CD4-positive, alpha-beta T cell (primary cell): Measurements from ENCODE around the gene ZSCAN2. TPM values are rescaled to one million over a fixed set of nuclear protein-coding genes. Genes with fewer than 3 reads are reported as not detected.

Experiments
- ATAC-seq: fragments of 200-7000 bp; cut with Tn5 transposase; one replicate; pipeline ENCODE4 v1.10.0; 2022; ENCODE audit warnings: mild to moderate bottlenecking; ENCODE audit not compliant: poor library complexity
- CTCF ChIA-PET: fragments of 350-600 bp; sonication (Branson Sonifier 250); formaldehyde crosslinking; loops from one replicate; lab custom pipeline; 2021; ENCODE audit warnings: antibody characterized with exemption, inconsistent platforms; lab: Charles Lee
- POLR2A ChIA-PET: fragments of 350-600 bp; sonication (Branson Sonifier 250); formaldehyde crosslinking; loops from one replicate; lab custom pipeline; 2021; ENCODE audit warnings: antibody characterized with exemption, inconsistent platforms; lab: Charles Lee
- DNase-seq, 14 experiments: peaks; one replicate each; pipeline ENCODE4 v3.0.0-alpha.2; 2013 to 2020; ENCODE audit warnings: mixed read lengths in 2 of 14
- H3K27ac ChIP-seq, 2 donors: one replicate each; pipeline versions ENCODE4 v1.5.1 to v1.7.0; 2013; ENCODE audit warnings: low read length in 2 of 2, low read depth in 1 of 2, mild to moderate bottlenecking in 1 of 2
- H3K27me3 ChIP-seq, 2 experiments: 1 replicate in 1 of 2; 2 replicates in 1 of 2; pipeline versions ENCODE4 v1.6.1 to v1.7.0; 2013; ENCODE audit warnings: low read length in 2 of 2, control low read depth in 1 of 2, mild to moderate bottlenecking in 1 of 2, moderate library complexity in 1 of 2; ENCODE audit not compliant: insufficient read depth in 2 of 2, control insufficient read depth in 1 of 2
- H3K36me3 ChIP-seq: one replicate; pipeline ENCODE4 v1.6.1; 2013; ENCODE audit warnings: low read length, control low read depth; ENCODE audit not compliant: insufficient read depth
- H3K4me1 ChIP-seq: one replicate; pipeline ENCODE4 v1.6.1; 2013; ENCODE audit warnings: low read length, control low read depth; ENCODE audit not compliant: insufficient read depth
- H3K4me3 ChIP-seq: one replicate; pipeline ENCODE4 v1.5.1; 2013; ENCODE audit warnings: mild to moderate bottlenecking, low read length, moderate library complexity
- H3K9me3 ChIP-seq, 2 experiments: 1 replicate in 1 of 2; 2 replicates in 1 of 2; pipeline versions ENCODE4 v1.6.1 to v1.7.0; 2013; ENCODE audit warnings: low read length in 2 of 2, mild to moderate bottlenecking in 2 of 2, control low read depth in 1 of 2, moderate library complexity in 1 of 2; ENCODE audit not compliant: control insufficient read depth in 1 of 2, insufficient read depth in 1 of 2
- H3K27ac Mint-ChIP-seq: one replicate; pipeline ENCODE4 v1.8.0; 2020; ENCODE audit warnings: mixed read lengths
- H3K27me3 Mint-ChIP-seq: one replicate; pipeline ENCODE4 v1.8.0; 2021; ENCODE audit warnings: mixed read lengths
- H3K36me3 Mint-ChIP-seq: one replicate; pipeline ENCODE4 v1.8.0; 2021; ENCODE audit warnings: low read depth, mixed read lengths
- H3K4me1 Mint-ChIP-seq: one replicate; pipeline ENCODE4 v1.8.0; 2021; ENCODE audit warnings: low read depth, mixed read lengths
- H3K4me3 Mint-ChIP-seq: one replicate; pipeline ENCODE4 v1.8.0; 2020; ENCODE audit warnings: mild to moderate bottlenecking, mixed read lengths
- H3K9me3 Mint-ChIP-seq: one replicate; pipeline ENCODE4 v1.8.0; 2020; ENCODE audit warnings: mixed read lengths
- intact Hi-C, 2 experiments: fragments of 100-400 bp; cut with DNase I in 1 of 2; cut with micrococcal nuclease in 1 of 2; formaldehyde crosslinking; loops; one replicate each; pipeline versions ENCODE4 v1.15.1 to v1.9.0; 2023 to 2025; cut with DNase I, micrococcal nuclease
- total RNA-seq, 174 experiments: library from RNA in 2 of 174; stranded (reverse) in 2 of 174; gene quantifications; one replicate each; pipeline ENCODE4 v1.2.3 and lab custom pipeline; 2021 to 2026
- TF ChIP-seq, protein P1 (sequence below): fragments of 200-600 bp; IDR thresholded peaks from one replicate; pipeline ENCODE4 v1.8.0; 2022; ENCODE audit warnings: antibody characterized with exemption, mild to moderate bottlenecking

The ZSCAN2 gene
- total RNA-seq, 2 experiments from 2014 or later = 3.8 to 5.0 TPM

DNA sequence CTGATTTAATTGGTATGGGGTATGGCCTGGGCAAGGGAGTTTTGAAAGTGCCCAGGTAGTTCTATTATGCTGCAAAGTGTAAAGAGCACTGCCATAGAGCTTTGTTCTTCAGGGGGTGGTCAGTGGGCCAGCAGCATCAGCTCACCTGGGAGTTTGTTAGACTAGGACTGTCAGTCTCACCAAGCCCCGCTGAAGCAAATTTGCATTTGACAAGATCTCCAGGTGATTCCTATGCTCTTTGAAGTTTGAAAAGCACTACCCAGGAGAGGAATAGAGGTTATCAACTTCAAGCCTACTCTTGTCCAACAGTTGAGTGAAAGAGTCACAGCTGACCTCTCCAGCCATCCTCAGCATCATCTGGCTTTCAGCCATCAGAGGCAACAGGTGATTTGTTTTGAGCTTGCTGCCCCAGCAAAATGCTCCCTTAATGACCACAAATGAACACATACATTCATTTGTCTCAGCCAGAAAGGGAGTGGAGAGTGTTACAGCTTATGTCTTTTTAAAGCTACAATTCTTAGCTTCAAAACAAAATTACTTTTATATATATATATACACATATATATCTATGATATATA, 8.0 kb downstream of the ZSCAN2 start:
- H3K9me3 ChIP-seq = no peaks in the 10 kb centered on the region
- no peak overlapping the region for H3K27ac ChIP-seq
- H3K4me1 ChIP-seq = peaks cover 22% of the 10 kb centered on the region
- DNase-seq (no peak), ATAC-seq (no peak)
- no peak overlapping the region for H3K27ac Mint-ChIP-seq
- no peak overlapping the region for H3K4me3 Mint-ChIP-seq
- intact Hi-C loops = no loop called here
- no peak overlapping the region for H3K4me3 ChIP-seq
- H3K27me3 Mint-ChIP-seq = no peaks in the 10 kb centered on the region
- H3K4me1 Mint-ChIP-seq = peaks cover 34% of the 10 kb centered on the region
- CTCF ChIA-PET = no interaction called here
- TF ChIP-seq, protein P1, sequence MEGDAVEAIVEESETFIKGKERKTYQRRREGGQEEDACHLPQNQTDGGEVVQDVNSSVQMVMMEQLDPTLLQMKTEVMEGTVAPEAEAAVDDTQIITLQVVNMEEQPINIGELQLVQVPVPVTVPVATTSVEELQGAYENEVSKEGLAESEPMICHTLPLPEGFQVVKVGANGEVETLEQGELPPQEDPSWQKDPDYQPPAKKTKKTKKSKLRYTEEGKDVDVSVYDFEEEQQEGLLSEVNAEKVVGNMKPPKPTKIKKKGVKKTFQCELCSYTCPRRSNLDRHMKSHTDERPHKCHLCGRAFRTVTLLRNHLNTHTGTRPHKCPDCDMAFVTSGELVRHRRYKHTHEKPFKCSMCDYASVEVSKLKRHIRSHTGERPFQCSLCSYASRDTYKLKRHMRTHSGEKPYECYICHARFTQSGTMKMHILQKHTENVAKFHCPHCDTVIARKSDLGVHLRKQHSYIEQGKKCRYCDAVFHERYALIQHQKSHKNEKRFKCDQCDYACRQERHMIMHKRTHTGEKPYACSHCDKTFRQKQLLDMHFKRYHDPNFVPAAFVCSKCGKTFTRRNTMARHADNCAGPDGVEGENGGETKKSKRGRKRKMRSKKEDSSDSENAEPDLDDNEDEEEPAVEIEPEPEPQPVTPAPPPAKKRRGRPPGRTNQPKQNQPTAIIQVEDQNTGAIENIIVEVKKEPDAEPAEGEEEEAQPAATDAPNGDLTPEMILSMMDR = no peak
- peaks cover 61% of the 10 kb centered on the region for H3K36me3 Mint-ChIP-seq
- H3K27me3 ChIP-seq = no peaks in the 10 kb centered on the region
- POLR2A ChIA-PET = no interaction called here
- peaks cover 11% of the 10 kb centered on the region for H3K36me3 ChIP-seq
- no peaks in the 10 kb centered on the region for H3K9me3 Mint-ChIP-seq

DNA sequence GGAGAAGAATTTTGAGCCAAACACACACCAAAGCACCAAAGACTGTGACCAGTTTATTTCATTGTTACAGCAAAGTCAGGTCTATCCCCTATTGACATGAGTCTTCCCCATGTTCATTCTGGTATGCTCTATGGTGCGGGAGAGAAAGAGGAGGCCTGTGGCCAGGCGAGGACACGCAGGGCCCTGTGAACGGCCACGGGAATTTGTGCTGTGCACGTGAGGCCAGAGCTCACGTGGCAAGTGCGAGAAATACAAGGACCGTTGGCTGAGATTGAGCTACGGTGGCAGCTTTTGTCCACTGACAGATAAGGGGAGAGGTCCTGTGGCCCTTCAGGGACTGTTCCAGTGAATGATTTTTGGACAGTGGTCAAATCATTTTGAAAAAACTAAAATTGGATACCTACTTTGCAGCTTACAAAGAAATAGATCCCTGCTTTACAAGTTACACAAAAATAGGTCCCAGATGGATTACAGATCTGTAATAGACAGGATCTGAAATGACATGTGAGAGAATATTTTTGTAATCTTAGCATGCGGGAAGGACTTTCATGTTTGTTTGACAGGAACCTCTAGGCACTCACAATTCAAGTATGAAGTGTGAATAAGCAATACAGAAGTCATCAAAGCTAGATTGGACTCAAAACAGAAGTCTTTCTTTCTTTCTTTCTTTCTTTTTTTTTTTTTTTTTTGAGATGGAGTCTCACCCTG, 9.2 kb downstream of the ZSCAN2 start:
- ChIA-PET POLR2A (no interaction called here), CTCF (no interaction called here)
- H3K36me3 Mint-ChIP-seq = peaks cover 58% of the 10 kb centered on the region
- Histone ChIP-seq H3K4me3 (no peak overlapping the region), H3K4me1 (peaks cover 11% of the 10 kb centered on the region), H3K9me3 (no peaks in the 10 kb centered on the region), H3K27ac (no peak overlapping the region), H3K27me3 (no peaks in the 10 kb centered on the region), H3K36me3 (peaks cover 10% of the 10 kb centered on the region)
- no peaks in the 10 kb centered on the region for H3K9me3 Mint-ChIP-seq
- intact Hi-C loops = no loop called here
- ATAC-seq (no peak), DNase-seq (no peak)
- peaks cover 27% of the 10 kb centered on the region for H3K4me1 Mint-ChIP-seq
- H3K4me3 Mint-ChIP-seq = no peak overlapping the region
- H3K27me3 Mint-ChIP-seq = no peaks in the 10 kb centered on the region
- no peak overlapping the region for H3K27ac Mint-ChIP-seq
- TF ChIP-seq, protein P1 = no peak

DNA sequence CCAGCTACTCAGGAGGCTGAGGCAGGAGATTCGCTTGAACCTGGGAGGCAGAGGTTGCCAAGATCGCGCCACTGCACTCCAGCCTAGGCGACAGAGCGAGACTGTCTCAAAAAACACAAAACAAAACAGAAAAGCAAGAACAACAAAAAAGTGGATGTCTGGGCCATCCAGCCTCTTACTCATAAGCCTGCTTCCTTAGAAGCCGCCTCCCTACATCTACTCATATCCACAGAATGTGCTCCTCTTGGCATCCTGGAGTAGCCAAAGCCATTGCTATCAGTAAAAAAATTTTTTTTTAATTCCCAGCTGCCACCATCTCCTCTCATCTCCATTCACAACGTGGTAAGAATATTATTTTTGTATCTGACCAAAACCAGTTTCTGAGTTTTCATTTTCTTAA, 10.8 kb downstream of the ZSCAN2 start:
- peaks cover 44% of the 10 kb centered on the region for H3K36me3 Mint-ChIP-seq
- intact Hi-C loops = no loop called here
- Histone ChIP-seq H3K4me1 (no peaks in the 10 kb centered on the region), H3K27me3 (no peaks in the 10 kb centered on the region), H3K27ac (no peak overlapping the region), H3K9me3 (no peaks in the 10 kb centered on the region), H3K4me3 (no peak overlapping the region), H3K36me3 (peaks cover 12% of the 10 kb centered on the region)
- peaks cover 11% of the 10 kb centered on the region for H3K4me1 Mint-ChIP-seq
- ChIA-PET CTCF (no interaction called here), POLR2A (no interaction called here)
- TF ChIP-seq, protein P1 = no peak
- H3K27ac Mint-ChIP-seq = no peak overlapping the region
- DNase-seq = no peak
- no peak for ATAC-seq
- no peaks in the 10 kb centered on the region for H3K9me3 Mint-ChIP-seq
- no peaks in the 10 kb centered on the region for H3K27me3 Mint-ChIP-seq
- H3K4me3 Mint-ChIP-seq = no peak overlapping the region
